Stomach (tissue), 4 donors: ENCODE measurements around the gene RBM23.

Source experiments
- EP300 ChIP-seq: sonication (generic); formaldehyde crosslinking; IDR thresholded peaks from one replicate; pipeline ENCODE4 v1.6.1; 2017; ENCODE audit warnings: antibody characterized with exemption
- POLR2A ChIP-seq, 4 donors: fragments of 450-650 bp; IDR thresholded peaks; one replicate each; pipeline ENCODE4 v1.6.1; 2016; ENCODE audit warnings: antibody characterized with exemption in 4 of 4, control low read depth in 2 of 4, mild to moderate bottlenecking in 1 of 4, moderate library complexity in 1 of 4
- TF ChIP-seq, protein P1 (sequence below), 7 experiments: fragments of 450-650 bp in 4 of 7; fragments of 200-600 bp in 3 of 7; sonication (generic) in 3 of 7; IDR thresholded peaks; one replicate each; pipeline ENCODE4 v1.5.1; 2016 to 2019; ENCODE audit warnings: antibody characterized with exemption in 7 of 7, control low read depth in 2 of 7, mild to moderate bottlenecking in 1 of 7

DNA sequence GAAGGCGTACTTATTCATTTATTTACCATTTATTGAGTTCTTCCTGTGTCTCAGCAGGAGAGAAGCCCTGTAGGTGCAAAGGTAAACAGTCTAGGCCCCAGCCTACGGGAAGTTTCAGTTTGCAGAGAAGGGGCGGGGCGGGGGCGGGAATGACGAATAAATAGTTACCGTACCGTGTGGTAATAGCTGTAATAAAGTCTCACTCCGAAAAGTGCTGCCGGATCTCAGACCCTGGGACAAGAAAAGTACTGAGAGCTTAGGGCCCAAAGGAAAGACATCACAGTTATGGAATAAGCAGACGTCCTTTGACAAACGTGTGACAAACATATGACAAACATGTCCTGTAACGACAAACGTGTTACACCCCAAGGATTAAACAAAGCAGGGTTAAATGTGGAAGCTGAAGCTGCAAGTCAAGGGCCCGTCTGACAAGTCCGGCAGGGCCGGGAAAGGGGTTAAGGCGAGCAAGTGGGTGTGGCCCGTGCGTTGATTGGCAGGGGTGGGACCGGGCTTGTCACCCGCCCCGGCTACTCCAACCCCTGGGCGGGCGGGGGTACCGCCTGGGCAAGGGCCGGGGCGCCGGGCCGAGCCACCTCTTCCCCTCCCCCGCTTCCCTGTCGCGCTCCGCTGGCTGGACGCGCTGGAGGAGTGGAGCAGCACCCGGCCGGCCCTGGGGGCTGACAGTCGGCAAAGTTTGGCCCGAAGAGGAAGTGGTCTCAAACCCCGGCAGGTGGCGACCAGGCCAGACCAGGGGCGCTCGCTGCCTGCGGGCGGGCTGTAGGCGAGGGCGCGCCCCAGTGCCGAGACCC, 47.5 kb downstream of the RBM23 start, which contains the start of gene LRP10:
- TF ChIP-seq EP300 = no peak
- peak in 1 of 4 donors; percentile 38 for TF ChIP-seq POLR2A (IDR thresholded peaks at IDR 0.05)
- TF ChIP-seq, protein P1, sequence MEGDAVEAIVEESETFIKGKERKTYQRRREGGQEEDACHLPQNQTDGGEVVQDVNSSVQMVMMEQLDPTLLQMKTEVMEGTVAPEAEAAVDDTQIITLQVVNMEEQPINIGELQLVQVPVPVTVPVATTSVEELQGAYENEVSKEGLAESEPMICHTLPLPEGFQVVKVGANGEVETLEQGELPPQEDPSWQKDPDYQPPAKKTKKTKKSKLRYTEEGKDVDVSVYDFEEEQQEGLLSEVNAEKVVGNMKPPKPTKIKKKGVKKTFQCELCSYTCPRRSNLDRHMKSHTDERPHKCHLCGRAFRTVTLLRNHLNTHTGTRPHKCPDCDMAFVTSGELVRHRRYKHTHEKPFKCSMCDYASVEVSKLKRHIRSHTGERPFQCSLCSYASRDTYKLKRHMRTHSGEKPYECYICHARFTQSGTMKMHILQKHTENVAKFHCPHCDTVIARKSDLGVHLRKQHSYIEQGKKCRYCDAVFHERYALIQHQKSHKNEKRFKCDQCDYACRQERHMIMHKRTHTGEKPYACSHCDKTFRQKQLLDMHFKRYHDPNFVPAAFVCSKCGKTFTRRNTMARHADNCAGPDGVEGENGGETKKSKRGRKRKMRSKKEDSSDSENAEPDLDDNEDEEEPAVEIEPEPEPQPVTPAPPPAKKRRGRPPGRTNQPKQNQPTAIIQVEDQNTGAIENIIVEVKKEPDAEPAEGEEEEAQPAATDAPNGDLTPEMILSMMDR (IDR thresholded peaks at IDR 0.05) = no peak
